Measurements from ENCODE around the gene NT5C.
"Not testable (repeated sequence)": the region's sequence is repeated elsewhere in the genome, so short reads cannot be mapped to it uniquely, and the experiment has no call there.

NT5C gene

DNA sequence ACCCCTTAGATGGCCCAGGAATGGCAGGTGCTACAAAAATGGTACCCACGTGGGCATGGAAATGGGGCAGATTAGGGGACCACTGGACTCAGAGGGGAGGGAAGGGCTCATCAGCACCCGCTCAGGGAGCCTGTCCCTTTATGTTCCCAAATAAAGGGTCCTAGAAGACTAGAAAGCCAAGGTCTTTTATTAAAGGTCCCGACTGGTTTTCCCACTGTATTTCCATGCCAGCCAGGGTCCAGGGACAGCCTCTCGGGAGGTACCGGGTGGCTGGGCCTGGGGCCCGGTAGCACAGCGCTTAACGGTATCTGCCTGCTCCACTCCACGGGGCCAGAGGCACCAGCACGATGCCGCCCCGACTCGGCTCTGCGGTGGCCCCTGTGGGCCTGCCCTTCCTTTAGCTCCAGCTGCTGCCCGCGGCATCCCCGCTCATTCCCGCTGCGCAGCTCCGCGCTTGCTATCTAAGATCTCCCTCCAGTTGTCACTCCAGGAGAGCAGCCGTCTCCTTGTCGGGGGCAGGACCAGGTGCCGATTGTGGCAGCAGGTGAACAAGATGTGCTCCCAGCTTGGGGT, 1.4 kb downstream of the NT5C start:
- DNase-seq, result no peak
- H3K4me3 ChIP-seq (ENCODE audit: control insufficient read depth in 1 of 7, extremely low read depth in 1 of 7, insufficient read depth in 4 of 7, low read depth in 2 of 7, low read length in 6 of 7), result peak overlapping the region in 6 of 7 experiments; percentile 64 to 86 (median 81)
- H3K27ac ChIP-seq (ENCODE audit: insufficient read depth in 1 of 2, low read depth in 1 of 2, low read length in 2 of 2, poor library complexity in 1 of 2, severe bottlenecking in 2 of 2), result peak overlapping the region; percentile 50 to 86
- H3K9me3 ChIP-seq (ENCODE audit: control extremely low read depth in 1 of 5, control insufficient read depth in 4 of 5, insufficient read depth in 2 of 5, low read depth in 1 of 5, low read length in 4 of 5), result no peaks in the 10 kb centered on the region
- WGBS (ENCODE audit: insufficient coverage), result 91% methylated on average over 20 of the region's 24 CpGs
- ChIA-PET POLR2A (interaction anchor here (0.5 to 2.1 kb wide), 6 partner anchors 13 to 41 kb away, joined by 3 to 11 read pairs (median 5); partner anchors contain the start of gene JPT1), CTCF (interaction anchor here (0.7 to 6.0 kb wide), 15 partner anchors 8 to 118 kb away, joined by 3 to 168 read pairs (median 4); partner anchors contain the start of genes ARMC7, MRPL58 and SLC16A5)
- no peaks in the 10 kb centered on the region for H3K27me3 ChIP-seq (replicated peaks in 2 of 5; ENCODE audit: control insufficient read depth in 4 of 5, insufficient read depth in 5 of 5, low read length in 4 of 5)
- peaks cover 2 to 33% (median 28%) of the 10 kb centered on the region in 4 experiments for H3K4me1 ChIP-seq (ENCODE audit: control extremely low read depth in 1 of 4, control insufficient read depth in 4 of 4, insufficient read depth in 4 of 4, low read length in 3 of 4)
- H3K36me3 ChIP-seq (ENCODE audit: control insufficient read depth in 4 of 4, insufficient read depth in 4 of 4, low read length in 3 of 4), result peaks cover 0 to 28% (median 17%) of the 10 kb centered on the region in 4 experiments

DNA sequence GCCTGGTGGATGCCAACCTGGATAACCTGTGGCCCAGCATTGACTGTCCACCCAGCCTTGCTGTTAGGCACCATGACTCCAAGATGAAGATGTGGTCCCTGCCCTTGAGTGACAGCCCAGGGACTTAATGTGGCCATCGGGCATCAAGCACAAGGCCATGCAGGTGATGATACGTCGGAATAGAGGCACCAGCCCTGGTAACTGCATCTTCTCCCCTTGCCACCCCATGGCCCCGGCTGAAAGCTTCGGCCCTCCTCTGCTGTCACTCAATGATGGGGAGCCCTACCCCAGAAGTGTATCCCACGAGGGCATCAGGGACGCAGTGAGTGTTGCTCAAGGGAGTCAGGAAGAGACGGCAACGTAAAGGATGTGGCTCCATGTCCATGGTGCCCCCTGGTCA, 2.0 kb downstream of the NT5C start:
- Histone ChIP-seq H3K4me1 (ENCODE audit: control extremely low read depth in 1 of 4, control insufficient read depth in 4 of 4, insufficient read depth in 4 of 4, low read length in 3 of 4) (peaks cover 2 to 39% (median 34%) of the 10 kb centered on the region in 4 experiments), H3K36me3 (ENCODE audit: control insufficient read depth in 4 of 4, insufficient read depth in 4 of 4, low read length in 3 of 4) (peaks cover 0 to 24% (median 16%) of the 10 kb centered on the region in 4 experiments), H3K27ac (ENCODE audit: insufficient read depth in 1 of 2, low read depth in 1 of 2, low read length in 2 of 2, poor library complexity in 1 of 2, severe bottlenecking in 2 of 2) (no peak overlapping the region), H3K4me3 (ENCODE audit: control insufficient read depth in 1 of 7, extremely low read depth in 1 of 7, insufficient read depth in 4 of 7, low read depth in 2 of 7, low read length in 6 of 7) (no peak overlapping the region), H3K27me3 (replicated peaks in 2 of 5; ENCODE audit: control insufficient read depth in 4 of 5, insufficient read depth in 5 of 5, low read length in 4 of 5) (no peaks in the 10 kb centered on the region), H3K9me3 (ENCODE audit: control extremely low read depth in 1 of 5, control insufficient read depth in 4 of 5, insufficient read depth in 2 of 5, low read depth in 1 of 5, low read length in 4 of 5) (no peaks in the 10 kb centered on the region)
- ChIA-PET CTCF (interaction anchor here (1.0 to 6.0 kb wide), 6 partner anchors 8 to 68 kb away, joined by 3 to 168 read pairs (median 20); partner anchors contain the start of gene ARMC7), POLR2A (interaction anchor here (0.5 to 2.1 kb wide), 2 partner anchors 15 to 40 kb away, joined by 7 to 11 read pairs; no protein-coding TSS in a partner anchor)
- WGBS (ENCODE audit: insufficient coverage), result 87% methylated on average over 7 of the region's 9 CpGs
- no peak for DNase-seq

GRCh38 chr17:75128694-75129505, 2.6 kb downstream of the NT5C start:
- Histone ChIP-seq H3K27ac (ENCODE audit: insufficient read depth in 1 of 2, low read depth in 1 of 2, low read length in 2 of 2, poor library complexity in 1 of 2, severe bottlenecking in 2 of 2) (no peak overlapping the region), H3K4me3 (ENCODE audit: control insufficient read depth in 1 of 7, extremely low read depth in 1 of 7, insufficient read depth in 4 of 7, low read depth in 2 of 7, low read length in 6 of 7) (no peak overlapping the region)
- 95% methylated on average over 33 of the region's 33 CpGs for WGBS (ENCODE audit: insufficient coverage)

GRCh38 chr17:75127936-75128335, 3.6 kb downstream of the NT5C start:
- CTCF ChIA-PET, result interaction anchor here (1.3 to 5.0 kb wide), 4 partner anchors 9 to 67 kb away, joined by 5 to 33 read pairs (median 7); no protein-coding TSS in a partner anchor
- Histone ChIP-seq H3K36me3 (ENCODE audit: control insufficient read depth in 4 of 4, insufficient read depth in 4 of 4, low read length in 3 of 4) (peaks cover 0 to 24% (median 16%) of the 10 kb centered on the region in 4 experiments), H3K4me1 (ENCODE audit: control extremely low read depth in 1 of 4, control insufficient read depth in 4 of 4, insufficient read depth in 4 of 4, low read length in 3 of 4) (peaks cover 5 to 51% (median 46%) of the 10 kb centered on the region in 4 experiments)
- H3K27me3 ChIP-seq (replicated peaks in 2 of 5; ENCODE audit: control insufficient read depth in 4 of 5, insufficient read depth in 5 of 5, low read length in 4 of 5); H3K4me3 ChIP-seq (ENCODE audit: control insufficient read depth in 1 of 7, extremely low read depth in 1 of 7, insufficient read depth in 4 of 7, low read depth in 2 of 7, low read length in 6 of 7); H3K27ac ChIP-seq (ENCODE audit: insufficient read depth in 1 of 2, low read depth in 1 of 2, low read length in 2 of 2, poor library complexity in 1 of 2, severe bottlenecking in 2 of 2); H3K9me3 ChIP-seq (ENCODE audit: control extremely low read depth in 1 of 5, control insufficient read depth in 4 of 5, insufficient read depth in 2 of 5, low read depth in 1 of 5, low read length in 4 of 5); DNase-seq; POLR2A ChIA-PET: not testable (repeated sequence)
- WGBS (ENCODE audit: insufficient coverage), result 95% methylated on average over 4 of the region's 5 CpGs

More at GRCh38 chr17:75128694-75129505, 2.6 kb downstream of the NT5C start:
- no peak for DNase-seq
- H3K9me3 ChIP-seq (ENCODE audit: control extremely low read depth in 1 of 5, control insufficient read depth in 4 of 5, insufficient read depth in 2 of 5, low read depth in 1 of 5, low read length in 4 of 5), result no peaks in the 10 kb centered on the region
- H3K36me3 ChIP-seq (ENCODE audit: control insufficient read depth in 4 of 4, insufficient read depth in 4 of 4, low read length in 3 of 4), result peaks cover 0 to 24% (median 16%) of the 10 kb centered on the region in 4 experiments
- no peaks in the 10 kb centered on the region for H3K27me3 ChIP-seq (replicated peaks in 2 of 5; ENCODE audit: control insufficient read depth in 4 of 5, insufficient read depth in 5 of 5, low read length in 4 of 5)
- peaks cover 2 to 45% (median 41%) of the 10 kb centered on the region in 4 experiments for H3K4me1 ChIP-seq (ENCODE audit: control extremely low read depth in 1 of 4, control insufficient read depth in 4 of 4, insufficient read depth in 4 of 4, low read length in 3 of 4)
- ChIA-PET POLR2A (no interaction called here), CTCF (interaction anchor here (0.7 to 6.0 kb wide), 4 partner anchors 10 to 68 kb away, joined by 4 to 168 read pairs (median 26); partner anchors contain the start of gene ARMC7)

- no peaks in the 10 kb centered on the region for H3K9me3 ChIP-seq (ENCODE audit: control extremely low read depth in 1 of 5, control insufficient read depth in 4 of 5, insufficient read depth in 2 of 5, low read depth in 1 of 5, low read length in 4 of 5)
- H3K4me3 ChIP-seq (ENCODE audit: control insufficient read depth in 1 of 7, extremely low read depth in 1 of 7, insufficient read depth in 4 of 7, low read depth in 2 of 7, low read length in 6 of 7), result no peak overlapping the region
- DNase-seq, result no peak
- WGBS (ENCODE audit: insufficient coverage), result 98% methylated on average over 6 of the region's 8 CpGs
- ChIA-PET CTCF (interaction anchor here (0.6 to 5.2 kb wide), 7 partner anchors 8 to 231 kb away, joined by 3 to 71 read pairs (median 5); partner anchors contain the start of gene ARMC7), POLR2A (interaction anchor here (0.7 kb wide), 1 partner anchor 45 kb away, joined by 5 read pairs; no protein-coding TSS in a partner anchor)
- H3K4me1 ChIP-seq (ENCODE audit: control extremely low read depth in 1 of 4, control insufficient read depth in 4 of 4, insufficient read depth in 4 of 4, low read length in 3 of 4), result peaks cover 5 to 48% (median 44%) of the 10 kb centered on the region in 4 experiments
- H3K36me3 ChIP-seq (ENCODE audit: control insufficient read depth in 4 of 4, insufficient read depth in 4 of 4, low read length in 3 of 4), result peaks cover 0 to 24% (median 16%) of the 10 kb centered on the region in 4 experiments
- no peak overlapping the region for H3K27ac ChIP-seq (ENCODE audit: insufficient read depth in 1 of 2, low read depth in 1 of 2, low read length in 2 of 2, poor library complexity in 1 of 2, severe bottlenecking in 2 of 2)
- no peaks in the 10 kb centered on the region for H3K27me3 ChIP-seq (replicated peaks in 2 of 5; ENCODE audit: control insufficient read depth in 4 of 5, insufficient read depth in 5 of 5, low read length in 4 of 5)
Measured at GRCh38 chr17:75126954-75127353, 4.6 kb downstream of the NT5C start.

GRCh38 chr17:75125984-75126383, 5.6 kb downstream of the NT5C start:
- Histone ChIP-seq H3K27me3 (replicated peaks in 2 of 5; ENCODE audit: control insufficient read depth in 4 of 5, insufficient read depth in 5 of 5, low read length in 4 of 5) (no peaks in the 10 kb centered on the region), H3K36me3 (ENCODE audit: control insufficient read depth in 4 of 4, insufficient read depth in 4 of 4, low read length in 3 of 4) (peaks cover 0 to 32% (median 18%) of the 10 kb centered on the region in 4 experiments), H3K4me1 (ENCODE audit: control extremely low read depth in 1 of 4, control insufficient read depth in 4 of 4, insufficient read depth in 4 of 4, low read length in 3 of 4) (peaks cover 5 to 44% (median 39%) of the 10 kb centered on the region in 4 experiments), H3K9me3 (ENCODE audit: control extremely low read depth in 1 of 5, control insufficient read depth in 4 of 5, insufficient read depth in 2 of 5, low read depth in 1 of 5, low read length in 4 of 5) (no peaks in the 10 kb centered on the region), H3K4me3 (ENCODE audit: control insufficient read depth in 1 of 7, extremely low read depth in 1 of 7, insufficient read depth in 4 of 7, low read depth in 2 of 7, low read length in 6 of 7) (no peak overlapping the region), H3K27ac (ENCODE audit: insufficient read depth in 1 of 2, low read depth in 1 of 2, low read length in 2 of 2, poor library complexity in 1 of 2, severe bottlenecking in 2 of 2) (no peak overlapping the region)
- ChIA-PET CTCF (interaction anchor here (0.6 to 5.2 kb wide), 4 partner anchors 8 to 121 kb away, joined by 3 to 71 read pairs (median 8); partner anchors contain the start of gene ARMC7), POLR2A (no interaction called here)
- peak in 1 of 3 donors; percentile 16 for DNase-seq
- 32% methylated on average over 2 of the region's 3 CpGs for WGBS (ENCODE audit: insufficient coverage)
